Left kidney (tissue), 2 donors: Measurements from ENCODE around the gene GFOD2. TPM values are rescaled to one million over a fixed set of nuclear protein-coding genes. Genes with fewer than 3 reads are reported as not detected.

Source experiments
- DNase-seq: peaks from one replicate; pipeline ENCODE4 v3.0.0-alpha.2; 2013
- polyA plus RNA-seq: library from polyadenylated mRNA; unstranded; fragments of 120-200 nt; gene quantifications from one replicate; pipeline ENCODE4 v1.2.1, GENCODE V29; 2013; ENCODE audit not compliant: insufficient read length

The GFOD2 gene
- polyA plus RNA-seq, 1 donor: 19.7 TPM

DNA sequence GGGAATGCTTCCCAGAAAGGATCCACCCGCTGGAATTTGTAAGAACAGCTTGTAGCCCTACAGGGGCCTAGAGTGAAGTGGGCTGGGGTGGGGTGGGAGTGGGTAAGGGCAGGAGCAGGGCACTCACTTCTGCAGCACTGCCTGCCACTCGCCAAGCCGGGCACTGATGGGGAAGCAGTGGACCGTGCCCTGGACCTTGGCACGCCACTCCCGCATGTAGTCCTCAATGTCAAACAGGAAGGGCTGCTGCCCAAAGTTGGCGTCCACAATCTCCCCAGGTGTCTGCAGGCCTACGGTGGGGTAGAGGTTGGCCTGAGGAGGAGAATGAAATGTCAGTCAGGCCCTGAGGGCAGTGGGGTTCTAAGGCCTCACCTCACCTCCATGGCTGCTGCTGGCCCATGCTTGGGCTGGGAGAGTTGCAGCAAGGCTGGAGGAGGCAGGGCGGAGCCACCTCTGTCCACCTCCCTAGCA lies 15.7 kb upstream of the GFOD2 start:
- no peak for DNase-seq

DNA sequence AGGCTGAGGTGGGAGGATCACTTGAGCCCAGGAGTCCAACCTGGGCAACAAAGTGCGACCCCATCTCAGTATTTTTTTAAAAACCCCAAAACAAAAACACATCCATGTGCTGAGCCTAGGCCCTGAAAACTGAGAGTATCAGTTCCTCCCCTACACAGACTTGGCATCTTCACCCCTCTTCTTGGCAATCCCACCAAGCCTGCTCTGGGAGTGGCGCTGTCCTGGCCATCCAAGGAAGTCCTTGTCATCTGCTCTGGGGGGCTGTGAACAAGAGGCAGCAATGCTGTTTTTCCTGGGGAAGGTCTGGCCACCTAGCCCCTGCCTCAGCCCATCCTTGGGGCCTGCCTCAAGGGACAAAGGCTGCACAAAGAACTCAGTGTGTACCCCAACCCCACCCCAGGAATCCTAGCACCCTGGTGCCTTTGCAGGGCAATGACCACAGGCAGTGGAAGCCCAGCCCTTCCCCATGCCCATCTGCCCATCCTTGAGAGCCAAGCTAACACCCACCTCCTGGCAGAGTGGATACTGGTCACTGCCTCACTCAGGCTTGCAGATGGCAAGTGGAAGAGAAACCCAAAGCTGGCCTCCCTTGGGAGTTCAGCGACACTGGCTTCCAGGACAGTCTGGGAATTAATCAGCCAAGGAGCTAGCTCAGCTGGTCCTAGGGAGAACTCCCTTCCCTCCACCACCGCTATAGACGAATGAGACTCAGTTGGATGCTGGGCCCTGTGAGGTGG lies 14.8 kb upstream of the GFOD2 start:
- DNase-seq: no peak

GRCh38 chr16:67731753-67732095 lies 12.6 kb upstream of the GFOD2 start:
- no peak for DNase-seq

DNA sequence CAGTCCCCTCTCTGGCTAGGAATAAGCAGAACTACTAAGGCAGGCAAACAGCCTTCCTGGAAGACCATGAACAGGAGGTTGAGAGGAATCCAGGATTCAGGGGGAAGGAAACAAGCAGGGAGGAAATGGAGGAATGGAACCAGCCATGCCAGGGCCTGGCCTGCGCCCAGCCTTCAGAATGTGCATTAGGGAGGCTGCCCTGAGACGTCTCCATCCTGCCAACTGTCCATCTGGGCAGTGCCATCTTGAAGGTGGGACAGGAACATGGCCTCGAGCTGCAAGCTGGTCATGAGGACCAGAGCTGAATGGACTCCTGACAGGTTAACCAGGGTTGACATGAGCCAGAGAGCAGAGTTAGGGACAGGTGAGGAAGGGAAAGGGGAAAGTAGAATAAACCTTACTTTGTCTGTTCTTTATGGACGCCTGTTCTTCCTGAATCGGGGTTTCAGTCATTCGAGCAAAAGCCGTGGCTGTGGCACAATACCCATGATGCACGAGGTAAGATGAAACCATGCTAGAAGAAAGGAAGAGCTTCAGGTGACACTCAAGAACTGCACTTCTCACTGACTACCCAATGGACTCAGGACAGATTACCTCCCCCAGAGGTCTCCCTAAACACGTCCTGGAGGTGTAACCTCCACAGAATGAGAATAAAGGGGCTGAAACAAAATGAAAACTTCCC lies 12.1 kb upstream of the GFOD2 start:
- DNase-seq: no peak

DNA sequence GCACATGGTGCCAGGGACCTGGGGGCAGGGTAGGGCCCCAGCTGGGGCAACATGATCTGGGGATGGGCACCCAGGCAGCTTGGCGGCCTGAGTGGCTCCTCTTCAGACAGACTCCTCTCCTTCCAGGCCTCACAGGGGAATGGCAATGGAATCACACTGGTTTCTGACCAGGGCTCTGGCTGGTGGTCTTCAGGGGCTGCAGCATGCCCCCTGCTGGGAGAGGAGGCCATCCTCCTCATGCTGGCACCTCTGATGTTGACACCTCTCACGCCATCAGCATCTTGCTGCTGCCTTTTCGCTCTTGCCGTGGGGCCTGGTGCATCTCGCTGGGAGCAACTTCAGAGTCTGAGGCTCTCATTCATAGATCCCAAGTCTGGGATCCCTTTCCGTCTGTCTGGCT lies 11.2 kb upstream of the GFOD2 start:
- DNase-seq: no peak

- DNase-seq: no peak
Measured at GRCh38 chr16:67729636-67730248, 10.6 kb upstream of the GFOD2 start.

GRCh38 chr16:67727521-67728485 lies 8.7 kb upstream of the GFOD2 start:
- DNase-seq: no peak

GRCh38 chr16:67726106-67727034 lies 7.3 kb upstream of the GFOD2 start:
- no peak for DNase-seq

DNA sequence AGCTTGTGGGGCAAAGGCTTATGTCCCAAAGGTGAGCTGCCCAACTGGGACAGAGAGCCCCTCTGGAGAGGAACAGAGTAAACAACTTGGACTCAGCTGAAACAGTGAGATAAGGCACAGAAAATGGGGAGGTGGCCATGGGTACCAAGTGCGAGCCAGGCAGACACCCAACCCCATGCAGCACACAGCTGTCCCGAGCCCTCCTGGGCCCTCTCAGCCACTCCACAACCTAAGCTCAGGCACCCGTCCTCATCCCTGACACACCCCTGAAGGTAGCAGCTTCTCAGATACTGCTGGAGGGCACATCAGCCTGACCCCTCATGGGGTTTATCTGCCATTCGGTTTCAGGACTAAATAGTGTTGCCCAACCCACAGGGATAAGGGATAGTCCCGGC lies 4.8 kb upstream of the GFOD2 start:
- no peak for DNase-seq

GRCh38 chr16:67723151-67723910 lies 4.2 kb upstream of the GFOD2 start:
- no peak for DNase-seq

- DNase-seq: no peak
Measured at GRCh38 chr16:67720236-67720635, 1.1 kb upstream of the GFOD2 start.

- DNase-seq: no peak
Measured at GRCh38 chr16:67719778-67720144, 645 bp upstream of the GFOD2 start.

GRCh38 chr16:67718668-67719047 lies 458 bp downstream of the GFOD2 start:
- peak; percentile 18 for DNase-seq

- DNase-seq: no peak
Measured at GRCh38 chr16:67716097-67716496, 3.0 kb downstream of the GFOD2 start.

DNA sequence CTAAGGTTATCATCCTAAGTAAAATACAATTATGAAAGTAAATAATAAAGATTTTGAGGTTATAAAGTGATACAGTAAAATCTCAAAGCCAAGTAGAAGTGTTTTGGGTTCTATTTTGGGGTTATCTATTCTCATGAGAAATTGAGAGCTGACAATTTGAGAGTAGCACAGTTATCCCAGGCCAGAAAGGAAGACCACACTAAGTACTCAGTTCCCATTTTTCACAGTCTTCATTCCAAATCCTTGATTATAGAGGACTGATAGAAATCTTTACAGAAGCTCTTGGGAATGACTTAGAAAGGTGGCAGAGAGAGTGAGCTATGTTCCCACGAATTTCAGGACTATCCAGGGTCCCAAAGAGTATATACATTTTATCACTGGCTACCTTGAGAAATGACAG lies 4.6 kb downstream of the GFOD2 start:
- DNase-seq: no peak

GRCh38 chr16:67713647-67714273 lies 5.4 kb downstream of the GFOD2 start:
- DNase-seq: no peak

DNA sequence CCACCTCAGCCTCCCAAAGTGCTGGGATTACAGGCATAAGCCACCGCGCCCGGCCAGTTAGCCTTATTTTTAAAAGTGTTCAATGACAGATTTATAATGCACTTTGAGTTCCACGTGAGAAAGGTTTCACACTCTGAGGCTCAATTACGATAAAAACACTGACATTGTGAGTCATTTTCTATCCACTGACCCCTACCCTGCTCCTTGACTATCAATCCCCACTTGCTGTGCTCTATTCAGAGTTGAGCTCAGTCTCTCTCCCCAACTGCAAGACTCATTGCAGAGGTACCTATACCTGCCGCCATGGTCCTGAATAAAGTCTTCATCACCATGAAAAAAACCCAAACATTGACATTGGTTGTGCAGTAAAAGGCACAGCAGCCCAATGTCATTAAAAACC lies 8.5 kb downstream of the GFOD2 start:
- DNase-seq: no peak

- no peak for DNase-seq
Measured at GRCh38 chr16:67709050-67709449, 10.1 kb downstream of the GFOD2 start.

- DNase-seq: no peak
Measured at GRCh38 chr16:67708368-67708771, 10.7 kb downstream of the GFOD2 start.

- DNase-seq: no peak
Measured at GRCh38 chr16:67707790-67708189, 11.3 kb downstream of the GFOD2 start.
